GM18526 (cell line): ENCODE results near the gene NAT9.

Source experiments
- POLR2A ChIP-seq: IDR thresholded peaks from 3 replicates; pipeline ENCODE4 v1.6.1; 2011; ENCODE audit not compliant: insufficient read length; ENCODE audit errors: extremely low read depth

Gene NAT9

DNA sequence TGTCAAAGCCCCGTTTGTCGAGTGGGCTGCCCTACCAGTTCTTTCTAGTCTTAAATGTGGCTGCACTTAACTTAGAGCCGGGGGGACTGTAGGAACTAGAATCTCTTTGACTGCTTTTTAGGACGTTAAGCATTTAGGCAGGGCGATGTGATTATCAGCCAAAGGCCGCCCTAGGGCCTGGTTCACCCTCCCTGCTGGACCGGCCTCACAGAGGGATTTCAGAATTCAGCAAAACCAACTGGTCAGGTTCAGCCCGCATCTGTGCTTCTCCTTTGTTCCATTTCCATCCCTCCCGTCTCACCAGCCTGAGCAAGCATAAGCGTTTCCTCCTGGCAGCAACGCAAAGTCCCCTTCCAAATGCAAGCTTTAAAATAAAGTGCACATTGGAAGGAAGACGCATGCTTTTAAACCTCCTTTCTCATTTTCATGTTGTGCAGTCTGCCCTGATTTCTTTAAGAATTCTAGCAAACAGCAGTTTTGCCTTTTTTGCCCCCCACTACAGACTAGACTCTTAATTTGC lies 16.5 kb upstream of the NAT9 start:
- TF ChIP-seq POLR2A: no peak

DNA sequence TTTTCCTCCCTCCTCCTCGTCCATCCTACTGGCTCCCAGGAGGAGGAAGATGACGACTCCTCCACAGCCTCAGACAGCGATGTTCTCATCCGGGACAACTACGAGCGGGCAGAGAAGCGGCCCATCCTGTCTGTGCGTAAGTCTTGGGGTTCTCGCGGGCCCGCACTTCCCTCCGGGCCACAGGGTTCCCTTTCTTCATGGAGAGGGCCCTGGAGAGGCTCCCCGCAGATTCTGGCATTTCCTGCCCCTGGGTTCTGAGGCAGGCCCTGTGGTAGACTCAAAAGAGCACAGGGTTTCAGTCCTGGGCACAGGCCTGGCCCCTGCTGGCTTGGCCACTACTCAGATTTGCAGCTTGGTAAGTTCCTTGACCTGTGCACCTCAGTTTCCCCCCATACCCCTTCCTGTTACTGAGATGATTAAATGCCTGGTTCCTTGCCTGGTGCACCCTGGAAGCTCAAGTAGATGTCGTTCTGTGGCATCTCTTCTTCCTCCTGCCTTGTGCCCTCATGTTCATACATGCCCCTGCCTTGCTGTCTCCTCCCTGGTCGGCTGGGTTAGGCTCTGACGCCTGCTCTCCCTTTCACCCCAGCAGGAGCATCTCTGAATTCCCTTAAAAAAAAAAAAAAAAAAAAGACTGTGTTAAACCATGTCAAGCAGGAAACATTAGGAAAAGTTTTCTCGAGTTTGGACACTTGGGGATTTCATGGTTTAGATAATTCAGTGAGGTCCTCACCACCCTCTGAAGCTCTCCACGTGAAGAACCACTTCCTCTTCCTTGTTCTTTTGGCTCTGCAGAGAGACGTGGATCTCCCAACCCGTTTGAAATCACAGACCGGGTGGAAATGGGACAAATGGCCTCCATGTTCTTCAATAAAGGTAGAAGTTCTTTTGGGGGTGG lies 14.3 kb upstream of the NAT9 start:
- TF ChIP-seq POLR2A: no peak

DNA sequence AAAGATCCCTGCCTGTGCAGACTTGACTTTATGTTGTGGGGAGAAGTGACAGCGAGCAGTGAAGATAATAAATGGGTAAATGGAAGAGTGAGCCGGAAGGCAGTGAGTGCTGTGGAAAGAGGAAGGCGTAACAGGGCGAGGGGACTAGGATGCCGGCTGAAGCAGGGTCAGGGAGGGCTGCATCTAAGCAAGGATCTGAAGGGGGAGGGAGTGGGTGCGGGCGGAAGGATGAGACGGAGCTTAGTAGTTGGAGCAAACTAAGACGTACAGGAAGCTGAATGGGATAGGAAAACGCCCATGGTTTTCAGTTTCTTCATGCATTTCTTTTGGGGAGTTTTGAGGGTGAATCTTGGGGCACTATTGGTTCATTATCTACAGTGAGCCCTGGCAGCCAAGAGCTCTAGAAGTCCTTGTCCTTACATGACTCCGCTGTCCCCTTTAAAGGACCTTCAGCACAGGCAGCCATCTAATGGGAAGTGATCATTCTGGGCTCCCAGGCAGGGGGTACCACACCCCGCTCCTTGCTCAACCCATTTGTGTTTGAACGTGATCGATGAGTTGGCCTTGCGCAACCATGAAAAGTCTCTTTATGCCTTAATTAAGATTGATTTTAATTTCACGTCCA lies 10.4 kb upstream of the NAT9 start:
- TF ChIP-seq POLR2A: no peak

DNA sequence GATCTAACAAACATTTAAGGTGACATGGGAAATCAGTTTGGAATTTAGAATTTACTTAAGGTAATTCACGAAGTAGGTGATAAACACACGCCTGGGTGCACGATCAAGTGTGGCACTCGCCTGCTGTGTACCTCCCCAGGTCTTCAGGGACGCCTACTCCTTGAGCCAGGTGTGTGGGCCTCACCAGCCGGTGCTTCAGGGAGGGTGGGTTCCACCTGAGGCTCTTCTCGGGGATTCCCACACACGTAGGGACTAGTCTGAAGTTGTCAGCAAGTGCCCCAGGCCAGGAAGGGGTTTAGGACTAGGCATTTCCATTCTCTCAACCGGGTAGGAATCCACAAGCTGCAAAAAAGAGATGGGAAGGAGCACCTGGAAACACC lies 9.8 kb upstream of the NAT9 start:
- TF ChIP-seq POLR2A: no peak

DNA sequence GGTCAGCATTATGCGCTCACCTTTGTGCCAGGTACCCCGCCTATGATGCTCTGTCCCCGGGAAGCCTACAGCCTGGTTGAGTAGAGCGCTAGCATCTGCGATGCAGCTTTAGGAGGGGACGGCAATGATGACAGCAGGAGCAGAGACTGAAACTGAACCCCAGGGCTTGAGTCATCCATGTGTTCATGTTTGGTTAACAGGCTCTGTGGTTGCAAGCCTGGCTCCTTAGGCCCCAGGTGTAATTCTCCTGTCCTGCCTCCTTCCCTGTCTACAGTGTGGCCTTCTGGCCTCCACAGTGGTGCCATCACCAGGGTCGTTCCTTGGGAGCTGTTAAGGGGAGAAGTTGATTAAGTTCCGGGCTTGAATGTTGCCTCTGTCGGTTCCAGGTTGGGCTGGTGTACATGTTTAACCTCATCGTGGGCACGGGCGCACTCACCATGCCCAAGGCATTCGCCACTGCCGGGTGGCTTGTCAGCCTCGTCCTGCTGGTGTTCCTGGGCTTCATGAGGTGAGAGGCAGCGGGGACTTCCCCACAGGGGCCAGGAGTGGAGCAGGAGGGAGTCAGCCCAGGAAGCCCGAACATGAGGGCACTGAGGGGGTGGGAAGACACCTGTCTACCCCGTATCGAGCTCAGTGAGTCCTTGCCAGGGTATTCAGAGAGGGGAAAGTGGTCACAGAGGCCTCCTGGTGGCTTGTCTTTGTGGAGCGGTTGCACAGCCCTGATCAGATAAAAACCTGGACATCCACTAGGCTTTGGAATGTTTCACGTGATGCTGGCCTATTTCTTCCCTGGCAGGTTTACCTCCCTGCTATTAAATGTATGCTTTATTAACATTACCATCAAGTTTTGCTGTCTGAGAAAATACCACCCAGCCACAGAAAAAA lies 9.2 kb upstream of the NAT9 start:
- TF ChIP-seq POLR2A: no peak

DNA sequence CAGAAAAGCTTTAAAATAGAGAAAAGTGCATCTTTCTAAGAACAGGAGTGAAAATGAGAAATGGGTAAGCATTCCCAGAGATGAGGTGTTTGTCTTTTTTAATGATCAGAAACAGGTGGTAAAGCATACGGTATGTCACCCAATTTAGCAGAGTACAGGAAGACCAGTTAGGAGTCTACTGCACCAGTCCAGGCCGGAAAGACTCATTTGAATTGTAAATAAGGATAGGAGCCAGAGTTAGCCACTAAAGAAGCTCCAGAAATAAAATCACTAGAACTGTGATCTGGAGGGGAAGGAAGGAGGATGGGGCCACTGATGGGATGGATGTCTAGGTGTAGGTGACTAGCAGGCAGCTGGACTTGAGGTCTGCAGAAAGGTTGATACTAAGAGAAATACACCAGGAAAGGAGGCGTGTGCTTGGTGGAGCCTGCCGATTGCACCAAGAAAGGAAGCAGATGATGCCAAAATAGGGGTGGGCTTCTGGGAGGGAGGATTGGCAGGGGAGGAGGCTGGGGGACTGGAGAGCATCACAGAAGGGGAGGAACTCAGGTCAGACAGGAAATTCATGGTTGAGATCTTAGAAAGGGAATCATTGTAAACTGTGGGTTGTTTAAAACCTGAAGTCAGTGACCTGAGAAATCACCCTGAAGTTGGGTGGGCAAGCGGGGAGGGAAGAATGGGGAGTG lies 8.1 kb upstream of the NAT9 start:
- TF ChIP-seq POLR2A: no peak

DNA sequence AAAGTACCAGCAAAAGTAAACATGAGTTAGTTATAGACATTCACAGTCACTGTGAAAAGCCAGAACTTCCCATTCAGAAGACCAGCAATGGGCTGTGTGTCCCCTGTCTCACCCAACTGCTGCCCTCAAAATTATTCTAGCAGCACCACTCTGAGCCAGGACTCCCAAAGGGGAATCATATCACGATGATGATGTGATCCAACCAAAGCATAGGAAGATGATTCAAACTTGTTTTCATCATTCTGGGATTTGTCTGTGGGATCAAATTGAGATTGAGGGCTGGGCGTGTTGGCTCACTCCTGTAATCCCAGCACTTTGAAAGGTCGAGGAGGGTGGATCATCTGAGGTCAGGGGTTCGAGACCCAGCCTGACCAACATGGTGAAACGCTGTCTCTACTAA lies 6.4 kb upstream of the NAT9 start:
- no peak for TF ChIP-seq POLR2A

DNA sequence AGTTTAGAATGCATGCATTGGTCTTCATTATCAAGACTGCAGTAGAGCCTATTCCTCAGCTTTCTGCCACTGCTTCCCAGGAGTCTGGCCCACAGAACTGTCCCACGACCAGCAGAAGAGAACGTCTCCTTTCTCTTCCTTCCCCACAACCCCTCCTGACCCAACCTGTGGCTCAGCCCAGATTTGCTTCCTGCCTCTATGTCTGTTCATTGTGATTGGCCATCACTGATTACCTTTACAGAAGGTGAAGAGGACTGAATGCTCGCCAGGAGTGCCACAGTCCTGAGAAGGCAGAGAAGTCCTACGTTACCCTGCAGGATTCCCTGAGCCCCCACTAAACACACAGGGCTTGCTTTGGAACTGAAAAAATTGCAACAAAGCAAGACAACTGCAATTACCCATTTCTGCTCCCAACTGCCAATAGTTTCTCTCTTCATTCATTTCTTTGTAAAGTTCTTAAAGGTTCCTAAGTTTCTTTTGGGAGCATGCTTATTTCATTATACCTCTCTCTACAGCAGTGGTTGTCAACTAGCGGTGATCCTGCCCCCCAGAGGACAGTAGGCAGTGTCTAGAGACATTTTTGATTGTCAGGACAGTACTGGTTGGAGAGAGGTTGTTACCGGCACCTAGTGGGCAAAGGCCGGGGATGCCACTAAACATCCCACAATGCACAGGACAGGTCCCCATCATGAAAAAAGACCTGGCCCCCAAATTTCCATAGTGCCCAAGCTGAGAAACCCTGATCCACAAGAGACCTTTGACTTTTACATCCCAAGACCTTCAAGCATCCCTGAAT lies 4.5 kb upstream of the NAT9 start:
- no peak for TF ChIP-seq POLR2A

DNA sequence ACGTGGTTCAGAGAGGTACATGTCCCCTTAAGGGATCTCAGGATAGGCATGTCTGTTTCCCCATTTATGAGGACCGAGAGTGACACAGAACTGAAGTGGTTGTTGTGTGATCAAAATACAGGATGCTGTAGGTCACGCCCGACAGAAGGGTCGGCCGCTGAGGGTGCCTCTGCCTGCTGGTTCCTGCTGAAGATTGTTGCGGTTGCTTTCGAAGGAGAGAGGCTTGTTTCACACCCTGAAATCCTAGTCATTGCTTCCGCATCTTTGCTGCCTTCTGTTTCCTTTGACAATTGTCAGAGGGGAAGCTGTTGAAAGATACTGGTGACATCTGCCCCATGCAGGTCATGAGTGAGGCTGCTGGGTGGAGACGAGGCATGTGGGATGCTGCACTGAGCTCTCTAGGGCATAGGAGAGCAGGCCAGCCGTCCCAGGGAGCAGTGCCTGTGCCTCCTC lies 3.8 kb upstream of the NAT9 start:
- no peak for TF ChIP-seq POLR2A

DNA sequence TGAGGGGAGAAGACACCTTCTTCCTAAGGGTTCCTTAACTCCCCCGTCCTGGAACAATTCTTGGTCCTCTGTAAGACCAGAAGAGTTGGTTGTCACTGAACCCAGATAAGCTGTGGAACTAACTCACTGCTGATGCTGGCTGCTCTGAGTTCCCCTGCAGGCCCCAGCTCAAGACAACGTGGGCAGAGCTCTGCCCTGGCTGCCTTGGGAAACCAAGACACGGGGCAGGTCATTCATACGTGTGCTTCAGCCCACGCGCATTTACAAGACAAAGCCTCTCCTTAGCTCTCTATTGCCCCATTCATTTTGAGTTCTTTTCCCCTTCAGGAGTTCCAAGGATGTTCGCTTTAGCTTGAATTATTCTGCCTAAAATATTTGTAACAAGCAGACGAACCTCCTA lies 3.4 kb upstream of the NAT9 start:
- no peak for TF ChIP-seq POLR2A

DNA sequence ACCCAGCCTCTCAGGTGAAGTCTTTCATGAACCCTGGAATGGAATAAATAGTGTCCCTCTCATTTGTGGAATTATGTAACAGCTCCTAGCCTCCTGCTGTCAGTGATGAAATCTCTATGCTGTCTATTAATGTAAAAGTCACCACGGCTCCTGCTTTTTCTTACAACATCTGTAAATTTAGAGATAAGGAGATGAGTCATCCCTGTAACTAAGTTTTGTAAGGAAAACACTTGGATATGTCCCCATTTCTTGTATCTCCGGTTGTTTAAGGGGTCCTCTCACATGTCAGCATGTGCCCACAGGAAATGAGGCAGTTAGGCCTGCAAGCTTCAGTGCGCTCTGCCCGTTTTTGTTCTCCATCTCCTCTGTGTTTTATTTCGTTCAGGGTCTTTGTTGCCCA lies 2.8 kb upstream of the NAT9 start:
- no peak for TF ChIP-seq POLR2A

DNA sequence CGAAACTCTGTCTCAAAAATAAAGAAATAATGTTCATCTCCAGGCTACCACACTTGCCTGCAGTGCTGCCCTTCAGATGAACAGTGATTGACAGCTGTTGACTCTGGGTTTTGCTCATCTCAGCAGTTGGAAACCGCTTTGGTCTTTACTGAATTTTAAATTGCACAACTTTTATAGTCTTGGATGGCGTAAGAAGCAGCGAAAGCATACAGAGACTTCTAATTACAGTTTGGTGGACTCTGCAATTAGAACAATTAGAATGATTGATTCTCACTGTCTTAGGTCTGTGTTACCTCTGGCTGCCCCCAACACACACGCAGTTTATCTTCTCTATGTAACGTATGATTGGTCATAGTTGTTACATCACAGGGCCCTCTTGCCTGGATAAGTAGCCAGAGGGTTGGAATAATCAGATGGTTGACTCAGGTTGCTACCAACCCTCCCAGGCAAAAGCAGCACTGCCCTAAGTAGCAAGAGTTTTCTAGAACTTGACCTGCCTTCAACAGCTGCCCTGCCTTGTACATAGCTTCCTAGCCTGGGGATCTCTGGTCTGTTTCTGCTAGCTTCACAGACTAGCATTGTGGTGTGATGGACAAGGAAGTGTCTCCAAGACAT lies 1.9 kb upstream of the NAT9 start:
- no peak for TF ChIP-seq POLR2A

DNA sequence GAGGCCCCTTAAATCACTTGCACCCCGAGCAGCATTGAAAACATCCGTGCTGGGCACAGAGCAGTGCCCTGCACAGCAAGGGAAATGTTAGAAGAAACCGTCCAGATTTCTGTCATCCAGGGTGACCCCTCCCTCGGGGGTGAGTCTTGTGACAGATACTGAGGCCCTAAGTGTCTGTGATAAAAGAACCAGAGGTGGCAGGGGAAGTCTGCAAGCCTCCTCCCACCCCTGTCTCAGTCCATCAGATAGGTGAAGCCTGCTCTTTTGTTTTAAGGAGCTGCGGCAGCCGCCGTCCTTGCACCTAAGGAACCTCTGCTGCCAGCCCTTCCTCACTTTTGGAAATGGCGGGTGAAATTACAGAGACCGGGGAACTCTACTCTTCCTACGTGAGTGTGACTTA lies 845 bp upstream of the NAT9 start:
- no peak for TF ChIP-seq POLR2A
